GM21528 (cell line): Measurements from ENCODE around the gene DCN.

Experiments used
- ATAC-seq: cut with Tn5 transposase; IDR thresholded peaks from one replicate; pipeline ENCODE4 v1.9.1; 2021; ENCODE audit warnings: mild to moderate bottlenecking, moderate library complexity; ENCODE audit not compliant: unreplicated experiment, low FRiP score

The DCN gene

GRCh38 chr12:91105807-91106206 lies 76.8 kb downstream of the DCN start:
- no peak for ATAC-seq

- peak; percentile 59 for ATAC-seq
These were observed 77.7 kb downstream of the DCN start for GRCh38 chr12:91104812-91105466.

GRCh38 chr12:91103624-91104023 lies 79.0 kb downstream of the DCN start:
- no peak for ATAC-seq

GRCh38 chr12:91103101-91103500 lies 79.5 kb downstream of the DCN start:
- ATAC-seq: no peak

GRCh38 chr12:91100906-91101305 lies 81.7 kb downstream of the DCN start:
- ATAC-seq: no peak

GRCh38 chr12:91099836-91100235 lies 82.8 kb downstream of the DCN start:
- no peak for ATAC-seq

GRCh38 chr12:91099341-91099740 lies 83.3 kb downstream of the DCN start:
- no peak for ATAC-seq

- no peak for ATAC-seq
These were observed 83.7 kb downstream of the DCN start for GRCh38 chr12:91098941-91099340.

- no peak for ATAC-seq
These were observed 84.2 kb downstream of the DCN start for GRCh38 chr12:91098461-91098860.

GRCh38 chr12:91094957-91095356 lies 87.7 kb downstream of the DCN start:
- ATAC-seq: no peak

GRCh38 chr12:91094032-91094662 lies 88.5 kb downstream of the DCN start:
- ATAC-seq: no peak

- ATAC-seq: no peak
These were observed 89.3 kb downstream of the DCN start for GRCh38 chr12:91093341-91093740.

- no peak for ATAC-seq
These were observed 90.5 kb downstream of the DCN start for GRCh38 chr12:91091916-91092715.
